ENCODE results near the gene GNAZ.

Gene GNAZ

GRCh38 chr22:23154461-23154860 lies 84.1 kb downstream of the GNAZ start:
- TF ChIP-seq CREB1 (IDR thresholded peaks at IDR 0.05; ENCODE audit: low read depth) (no peak), ZBTB7A (IDR thresholded peaks at IDR 0.05; ENCODE audit: low read depth) (no peak), TEAD4 (IDR thresholded peaks at IDR 0.05) (no peak), TCF12 (IDR thresholded peaks at IDR 0.05; ENCODE audit: low read depth) (no peak), EP300 (IDR thresholded peaks at IDR 0.05; ENCODE audit: borderline replicate concordance) (no peak)
- TF ChIP-seq, protein P1, sequence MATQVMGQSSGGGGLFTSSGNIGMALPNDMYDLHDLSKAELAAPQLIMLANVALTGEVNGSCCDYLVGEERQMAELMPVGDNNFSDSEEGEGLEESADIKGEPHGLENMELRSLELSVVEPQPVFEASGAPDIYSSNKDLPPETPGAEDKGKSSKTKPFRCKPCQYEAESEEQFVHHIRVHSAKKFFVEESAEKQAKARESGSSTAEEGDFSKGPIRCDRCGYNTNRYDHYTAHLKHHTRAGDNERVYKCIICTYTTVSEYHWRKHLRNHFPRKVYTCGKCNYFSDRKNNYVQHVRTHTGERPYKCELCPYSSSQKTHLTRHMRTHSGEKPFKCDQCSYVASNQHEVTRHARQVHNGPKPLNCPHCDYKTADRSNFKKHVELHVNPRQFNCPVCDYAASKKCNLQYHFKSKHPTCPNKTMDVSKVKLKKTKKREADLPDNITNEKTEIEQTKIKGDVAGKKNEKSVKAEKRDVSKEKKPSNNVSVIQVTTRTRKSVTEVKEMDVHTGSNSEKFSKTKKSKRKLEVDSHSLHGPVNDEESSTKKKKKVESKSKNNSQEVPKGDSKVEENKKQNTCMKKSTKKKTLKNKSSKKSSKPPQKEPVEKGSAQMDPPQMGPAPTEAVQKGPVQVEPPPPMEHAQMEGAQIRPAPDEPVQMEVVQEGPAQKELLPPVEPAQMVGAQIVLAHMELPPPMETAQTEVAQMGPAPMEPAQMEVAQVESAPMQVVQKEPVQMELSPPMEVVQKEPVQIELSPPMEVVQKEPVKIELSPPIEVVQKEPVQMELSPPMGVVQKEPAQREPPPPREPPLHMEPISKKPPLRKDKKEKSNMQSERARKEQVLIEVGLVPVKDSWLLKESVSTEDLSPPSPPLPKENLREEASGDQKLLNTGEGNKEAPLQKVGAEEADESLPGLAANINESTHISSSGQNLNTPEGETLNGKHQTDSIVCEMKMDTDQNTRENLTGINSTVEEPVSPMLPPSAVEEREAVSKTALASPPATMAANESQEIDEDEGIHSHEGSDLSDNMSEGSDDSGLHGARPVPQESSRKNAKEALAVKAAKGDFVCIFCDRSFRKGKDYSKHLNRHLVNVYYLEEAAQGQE (IDR thresholded peaks at IDR 0.05; ENCODE audit: low read depth), result no peak

DNA sequence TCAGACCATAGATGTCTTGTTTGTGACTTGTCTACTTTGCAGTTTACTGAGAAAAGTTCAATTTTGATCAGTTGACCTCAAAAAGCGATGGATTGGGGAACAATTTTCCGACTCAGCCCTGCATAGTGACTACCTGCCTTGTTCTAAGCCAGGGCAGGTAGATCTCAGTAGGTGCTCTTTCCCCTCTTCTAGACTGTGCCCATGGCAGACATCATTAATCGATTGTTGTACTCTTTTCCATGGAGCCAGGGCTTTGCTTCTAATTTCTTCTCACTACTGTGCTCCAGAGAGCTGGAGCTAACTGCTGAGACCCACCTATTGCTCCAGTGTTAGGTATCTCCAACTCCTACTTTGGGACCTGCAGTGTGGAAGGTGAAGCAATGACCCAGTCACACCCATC lies 84.8 kb downstream of the GNAZ start:
- no peak for TF ChIP-seq TEAD4 (IDR thresholded peaks at IDR 0.05)

GRCh38 chr22:23155831-23156230 lies 85.5 kb downstream of the GNAZ start:
- TF ChIP-seq EGR1 (IDR thresholded peaks at IDR 0.05) (no peak), ZBTB7A (IDR thresholded peaks at IDR 0.05; ENCODE audit: low read depth) (no peak), TAF1 (IDR thresholded peaks at IDR 0.05; ENCODE audit: low read depth) (no peak), NFIC (IDR thresholded peaks at IDR 0.05) (no peak), EP300 (IDR thresholded peaks at IDR 0.05; ENCODE audit: borderline replicate concordance) (no peak), CEBPB (IDR thresholded peaks at IDR 0.05) (no peak), YY1 (IDR thresholded peaks at IDR 0.05; ENCODE audit: low read depth) (no peak), MAX (IDR thresholded peaks at IDR 0.05) (no peak), FOXM1 (IDR thresholded peaks at IDR 0.05; ENCODE audit: borderline replicate concordance, low read depth) (no peak), USF1 (IDR thresholded peaks at IDR 0.05) (no peak), TEAD4 (IDR thresholded peaks at IDR 0.05) (no peak)
- TF ChIP-seq, protein P1 (IDR thresholded peaks at IDR 0.05; ENCODE audit: low read depth), result no peak

GRCh38 chr22:23156286-23156685 lies 86.0 kb downstream of the GNAZ start:
- TF ChIP-seq TAF1 (IDR thresholded peaks at IDR 0.05; ENCODE audit: low read depth) (no peak), RAD21 (IDR thresholded peaks at IDR 0.05; ENCODE audit: low read depth) (no peak)

- TF ChIP-seq USF1 (IDR thresholded peaks at IDR 0.05) (no peak), TAF1 (IDR thresholded peaks at IDR 0.05; ENCODE audit: low read depth) (no peak), NFIC (IDR thresholded peaks at IDR 0.05) (no peak), MAX (IDR thresholded peaks at IDR 0.05) (no peak), TEAD4 (IDR thresholded peaks at IDR 0.05) (no peak), FOXM1 (IDR thresholded peaks at IDR 0.05; ENCODE audit: borderline replicate concordance, low read depth) (no peak)
Measured at GRCh38 chr22:23157560-23158515, 87.5 kb downstream of the GNAZ start.

DNA sequence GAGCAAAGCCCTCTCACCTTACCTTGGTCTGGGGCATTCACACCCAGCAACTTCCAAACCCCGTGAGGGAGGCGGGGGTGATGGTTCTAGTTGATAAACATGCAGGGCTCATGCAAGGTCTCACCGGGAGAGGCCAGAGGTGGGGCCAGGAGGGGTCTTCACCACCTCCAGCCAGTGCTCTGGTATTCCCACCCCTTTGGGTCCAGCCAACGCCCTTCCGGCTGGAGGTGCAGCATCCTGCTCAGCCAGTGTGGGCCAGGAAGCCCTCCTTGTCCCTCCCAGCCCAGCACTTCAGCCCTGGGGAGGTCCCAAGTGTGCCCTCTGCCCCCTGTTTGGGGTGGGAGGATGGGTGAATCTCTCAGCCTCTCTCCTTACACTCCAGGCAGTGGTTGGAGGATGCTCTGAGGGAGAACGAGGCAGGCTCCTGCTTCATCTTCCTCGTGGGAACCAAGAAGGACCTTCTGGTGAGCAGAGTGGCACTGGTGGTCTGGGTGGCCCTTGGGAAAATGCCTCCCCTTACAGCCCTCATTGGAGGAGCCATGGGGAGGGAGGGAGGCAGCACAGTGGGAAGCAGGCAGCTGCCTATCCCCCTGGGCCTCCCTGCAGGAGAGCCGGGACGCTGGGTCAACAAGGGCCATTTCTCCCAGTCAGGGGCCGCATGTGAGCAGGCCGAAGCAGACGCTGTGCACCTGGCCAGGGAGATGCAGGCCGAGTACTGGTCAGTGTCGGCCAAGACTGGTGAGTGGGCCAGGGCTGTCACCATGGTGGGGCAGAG lies 88.4 kb downstream of the GNAZ start:
- TF ChIP-seq MAX (IDR thresholded peaks at IDR 0.05) (no peak), TEAD4 (IDR thresholded peaks at IDR 0.05) (no peak), YY1 (IDR thresholded peaks at IDR 0.05; ENCODE audit: low read depth) (no peak), TAF1 (IDR thresholded peaks at IDR 0.05; ENCODE audit: low read depth) (no peak)

All from Ishikawa (cell line).